ENCODE results near the gene PROCA1. TPM values are rescaled to one million over a fixed set of nuclear protein-coding genes. Genes with fewer than 3 reads are reported as not detected.

PROCA1 gene
- total and polyA plus RNA-seq, 9 of the 15 experiments (the other 6 are each of a cell fraction or from before 2014, with no cell fraction given), result 0.78 to 16.2 (median 5.6) TPM

- TF ChIP-seq TRIM24 (IDR thresholded peaks at IDR 0.05), result 0 out of 4 replicates have a peak, but pooled peaks of 1 of the 2 experiments have one; percentile 1
- no peak for TF ChIP-seq ETS2 (tag; IDR thresholded peaks at IDR 0.05; ENCODE audit: borderline replicate concordance, poor library complexity, severe bottlenecking)
- no peak for TF ChIP-seq PATZ1 (CRISPR knock-in tag; IDR thresholded peaks at IDR 0.05; ENCODE audit: borderline replicate concordance)
- TF ChIP-seq TFAP4 (CRISPR knock-in tag; IDR thresholded peaks at IDR 0.05; ENCODE audit: borderline replicate concordance), result no peak
- no peak for TF ChIP-seq USF1 (CRISPR knock-in tag; IDR thresholded peaks at IDR 0.05)
- TF ChIP-seq ESRRB (CRISPR knock-in tag; IDR thresholded peaks at IDR 0.05; ENCODE audit: borderline replicate concordance), result no peak
- TF ChIP-seq CTCFL (IDR thresholded peaks at IDR 0.05; ENCODE audit: borderline replicate concordance, insufficient read depth, low read depth, low read length, poor library complexity, severe bottlenecking), result no peak
- TF ChIP-seq SRSF7 (optimal IDR thresholded peaks at IDR 0.05; ENCODE audit: low read depth, low read length), result no peak
- TF ChIP-seq ATF3 (IDR thresholded peaks at IDR 0.05), result no peak
- no peak; the same call in 1 of the 2 replicates for TF ChIP-seq ATF3 (CRISPR knock-in tag; conservative IDR thresholded peaks at IDR 0.05)
- TF ChIP-seq ZNF695 (CRISPR knock-in tag; IDR thresholded peaks at IDR 0.05), result 0 out of 2 replicates have a peak, but pooled peaks have one; percentile 32
- no peak for TF ChIP-seq SAFB2 (IDR thresholded peaks at IDR 0.05; ENCODE audit: borderline replicate concordance, low read depth, low read length, severe bottlenecking)
- no peak for TF ChIP-seq SMAD4 (CRISPR knock-in tag; conservative IDR thresholded peaks at IDR 0.05)
- TF ChIP-seq ZNF197 (CRISPR knock-in tag; IDR thresholded peaks at IDR 0.05; ENCODE audit: low read depth), result no peak
- TF ChIP-seq DMBX1 (CRISPR knock-in tag; IDR thresholded peaks at IDR 0.05; ENCODE audit: borderline replicate concordance), result no peak
- TF ChIP-seq ETV1 (tag; conservative IDR thresholded peaks at IDR 0.05; ENCODE audit: low read depth), result peak; percentile 57
- no peak for TF ChIP-seq FIP1L1 (IDR thresholded peaks at IDR 0.05; ENCODE audit: low read depth, low read length, poor library complexity, severe bottlenecking)
- TF ChIP-seq JUN (IDR thresholded peaks at IDR 0.05; ENCODE audit: borderline replicate concordance, low read depth, low read length), result no peak
- TF ChIP-seq JUN (CRISPR knock-in tag; IDR thresholded peaks at IDR 0.05; ENCODE audit: borderline replicate concordance), result no peak
Observed at GRCh38 chr17:28720247-28720996, 8.7 kb upstream of the PROCA1 start (continued).
